ENCODE results near the gene ABCB11.

- TF ChIP-seq MAFK (IDR thresholded peaks at IDR 0.05; ENCODE audit: low read depth, low read length), result no peak
- TF ChIP-seq MAZ (IDR thresholded peaks at IDR 0.05; ENCODE audit: borderline replicate concordance, low read depth, low read length), result no peak
- TF ChIP-seq CTCF (conservative IDR thresholded peaks at IDR 0.05; ENCODE audit: low read depth, low read length), result no peak
- TF ChIP-seq FOS (IDR thresholded peaks at IDR 0.05; ENCODE audit: low read depth, low read length), result no peak
- TF ChIP-seq POLR2A (IDR thresholded peaks at IDR 0.05; ENCODE audit: low read depth, low read length), result no peak
- no peak for TF ChIP-seq MXI1 (IDR thresholded peaks at IDR 0.05; ENCODE audit: borderline replicate concordance, low read depth, low read length)
- no peak for TF ChIP-seq SMC3 (IDR thresholded peaks at IDR 0.05; ENCODE audit: low read depth, low read length)
These were observed 38.7 kb upstream of the ABCB11 start for GRCh38 chr2:169069833-169070232.

Data from IMR-90 (cell line).